GM15510 (cell line): ENCODE data around the gene GRIK1.

Source experiments
- POLR2A ChIP-seq: IDR thresholded peaks from 3 replicates; pipeline ENCODE4 v1.6.1; 2011; ENCODE audit warnings: borderline replicate concordance; ENCODE audit not compliant: insufficient read length; ENCODE audit errors: extremely low read depth

GRIK1 gene

DNA sequence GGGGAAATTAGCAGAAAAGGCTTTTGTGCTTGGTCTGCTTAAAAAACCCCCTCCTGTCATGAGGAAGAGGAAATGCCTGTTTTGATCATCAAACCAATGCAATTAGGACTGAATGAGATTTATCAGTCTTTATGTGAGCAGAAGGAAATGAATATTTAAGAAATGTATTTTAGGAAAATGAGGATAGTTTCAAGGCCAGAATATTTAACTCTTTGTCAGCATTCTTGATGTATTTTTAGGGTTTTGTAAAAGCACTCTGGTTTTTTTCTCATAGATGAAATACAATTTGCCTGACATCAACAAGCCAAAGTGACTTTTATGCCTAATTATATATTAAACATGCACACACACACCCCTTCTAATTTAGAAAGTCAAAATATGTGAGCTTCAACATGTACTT lies 213.8 kb downstream of the GRIK1 start:
- no peak for TF ChIP-seq POLR2A

DNA sequence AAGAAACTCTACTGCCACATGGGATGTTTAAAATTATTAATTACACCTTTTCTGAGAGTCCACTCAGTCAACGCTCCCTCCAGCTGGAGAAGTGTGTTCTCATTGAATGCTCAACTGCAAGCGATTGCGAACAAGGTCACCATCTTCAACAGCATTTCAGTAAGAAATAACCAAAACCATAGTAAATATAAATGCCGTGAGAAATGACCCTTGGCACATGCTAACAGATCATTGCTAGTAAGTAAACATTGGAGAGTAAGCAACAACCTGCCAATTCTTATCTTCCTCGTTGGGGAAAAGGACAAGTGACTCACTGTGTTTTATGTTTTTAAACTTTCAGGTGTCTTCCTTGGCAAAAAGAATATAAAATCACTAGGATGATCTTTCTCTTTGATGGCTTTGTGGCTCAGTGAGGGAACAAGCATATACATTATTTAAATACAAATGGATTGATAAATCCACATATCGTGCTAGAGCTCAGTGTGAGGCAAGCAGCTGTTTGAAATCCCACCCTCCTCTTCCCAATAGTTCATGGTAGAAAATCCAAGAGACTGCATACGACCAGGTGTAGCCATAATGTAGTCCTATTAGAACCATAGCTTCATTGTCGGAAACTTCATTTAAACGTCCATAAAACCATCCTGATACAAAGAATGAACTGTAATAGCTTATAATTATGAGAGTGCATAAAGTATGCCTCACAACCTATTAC lies 214.6 kb downstream of the GRIK1 start:
- no peak for TF ChIP-seq POLR2A

DNA sequence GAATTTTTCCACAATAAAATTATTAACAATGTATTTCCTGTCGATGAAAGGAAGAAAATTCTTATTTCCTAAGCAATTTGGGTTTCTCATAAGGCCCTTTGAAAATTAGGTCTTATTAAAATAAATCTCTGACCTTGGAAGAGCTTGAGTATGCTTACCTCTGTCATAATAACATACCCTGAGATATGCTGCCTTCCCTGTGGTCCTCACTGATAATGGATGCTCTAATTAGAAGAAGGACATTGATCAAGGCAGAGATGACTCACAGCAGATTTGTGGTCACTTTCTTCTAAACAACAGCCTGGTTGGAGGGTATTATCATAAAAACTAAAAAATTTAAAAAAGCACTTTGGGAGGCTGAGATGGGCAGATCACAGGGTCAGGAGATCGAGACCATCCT lies 217.8 kb downstream of the GRIK1 start:
- no peak for TF ChIP-seq POLR2A

DNA sequence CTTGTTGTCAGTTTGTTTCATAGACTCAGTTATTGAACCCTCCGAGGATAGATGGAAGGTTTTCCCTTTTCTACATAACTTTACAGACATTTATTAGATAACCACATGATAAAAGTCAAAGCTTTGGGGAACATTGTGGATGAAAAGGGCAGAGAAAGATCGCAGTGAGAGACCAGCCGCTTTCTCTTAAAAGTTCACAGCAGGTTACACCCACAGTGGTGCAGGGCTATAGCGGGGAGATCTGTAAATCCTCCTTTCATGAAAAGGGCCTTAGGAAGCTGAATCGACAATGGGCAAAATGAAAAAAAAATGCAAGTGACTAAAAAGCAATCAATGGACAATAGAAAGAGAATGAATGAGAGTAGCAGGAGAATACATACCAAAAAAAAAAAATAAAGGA lies 218.6 kb downstream of the GRIK1 start:
- no peak for TF ChIP-seq POLR2A

DNA sequence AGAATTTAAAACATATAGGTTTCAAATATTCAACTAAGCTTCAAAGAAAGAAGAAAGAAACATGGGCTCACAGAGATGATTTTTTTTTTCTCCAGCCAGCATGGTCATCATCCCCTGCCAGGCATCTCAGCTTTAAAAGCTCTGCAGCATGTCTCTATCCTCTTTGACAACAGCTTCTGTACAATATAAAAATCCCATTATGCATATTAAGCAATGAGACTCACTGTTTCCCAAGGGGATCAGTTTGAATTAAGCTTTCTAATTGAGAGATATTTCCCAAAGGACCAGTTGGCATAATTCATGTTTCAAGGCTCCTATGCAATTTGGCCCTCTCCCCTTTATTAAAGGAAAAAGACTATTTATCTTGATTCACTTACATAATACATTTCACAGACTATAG lies 220.3 kb downstream of the GRIK1 start:
- TF ChIP-seq POLR2A, result no peak

DNA sequence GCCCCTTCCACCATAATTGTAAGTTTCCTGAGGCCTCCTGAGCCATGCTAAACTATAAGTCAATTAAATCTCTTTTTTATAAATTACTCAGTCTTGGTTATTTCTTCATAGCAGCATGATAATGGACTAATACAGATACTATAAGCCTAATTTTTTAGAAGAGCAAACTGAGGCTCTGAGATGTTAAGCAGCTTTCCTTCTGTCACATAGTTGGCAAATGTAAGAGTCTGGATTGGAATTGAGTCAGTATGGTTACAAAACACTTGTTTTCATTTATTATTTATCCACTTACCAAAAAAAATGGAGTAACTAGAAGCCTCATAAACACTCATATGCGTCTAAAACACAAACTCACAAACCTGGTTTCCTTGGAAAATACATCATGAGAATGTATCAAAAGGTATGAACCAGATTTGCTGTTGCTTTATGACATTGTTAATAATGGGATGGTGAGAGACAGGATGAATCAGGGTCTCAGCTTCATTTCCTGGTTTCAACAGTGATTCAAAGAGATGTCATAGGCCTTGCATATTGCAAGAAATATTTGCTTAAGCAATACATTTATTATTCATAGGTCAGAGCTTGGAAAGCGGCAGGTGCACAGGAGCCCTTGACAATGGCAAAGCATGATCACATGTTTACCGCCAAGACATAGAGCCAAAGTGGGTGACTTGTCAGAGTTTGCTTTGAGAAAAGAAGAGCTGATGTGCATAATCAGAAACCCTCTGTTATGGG lies 221.5 kb downstream of the GRIK1 start:
- no peak for TF ChIP-seq POLR2A

DNA sequence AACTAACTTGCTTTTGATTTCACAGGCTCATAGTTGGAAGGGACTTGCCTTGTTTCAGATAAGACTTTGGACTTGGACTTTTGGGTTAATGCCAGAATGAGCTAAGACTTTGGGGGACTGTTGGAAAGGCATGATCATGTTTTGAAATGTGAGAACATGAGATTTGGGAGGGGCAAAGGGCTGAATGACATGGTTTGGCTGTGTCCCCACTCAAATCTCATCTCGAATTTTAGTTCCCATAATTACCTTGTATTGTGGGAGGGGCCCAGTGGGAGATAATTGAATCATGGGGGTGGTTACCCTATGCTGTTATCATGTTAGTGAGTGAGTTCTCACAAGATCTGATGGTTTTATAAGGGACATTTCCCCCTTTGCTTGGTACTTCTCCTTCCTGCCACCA lies 222.1 kb downstream of the GRIK1 start:
- TF ChIP-seq POLR2A, result no peak

DNA sequence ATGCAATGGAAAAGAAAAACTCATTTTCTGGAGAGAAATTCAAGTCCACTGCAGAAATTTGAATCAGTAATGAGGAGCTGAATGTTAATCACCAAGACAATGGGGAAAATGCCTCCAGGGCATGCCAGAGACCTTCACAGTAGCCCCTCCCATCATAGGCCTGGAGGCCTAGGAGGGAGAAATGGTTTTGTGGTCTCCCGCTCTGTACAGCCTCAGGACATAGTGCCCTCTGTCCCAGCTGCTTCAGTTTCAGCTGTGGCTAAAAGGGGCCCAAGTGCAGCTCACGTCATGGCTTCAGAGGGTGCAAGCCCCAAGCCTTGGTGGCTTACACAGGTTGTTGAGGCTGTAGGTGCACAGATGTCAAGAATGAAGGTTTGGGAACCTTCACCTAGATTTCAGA lies 223.0 kb downstream of the GRIK1 start:
- TF ChIP-seq POLR2A, result no peak

DNA sequence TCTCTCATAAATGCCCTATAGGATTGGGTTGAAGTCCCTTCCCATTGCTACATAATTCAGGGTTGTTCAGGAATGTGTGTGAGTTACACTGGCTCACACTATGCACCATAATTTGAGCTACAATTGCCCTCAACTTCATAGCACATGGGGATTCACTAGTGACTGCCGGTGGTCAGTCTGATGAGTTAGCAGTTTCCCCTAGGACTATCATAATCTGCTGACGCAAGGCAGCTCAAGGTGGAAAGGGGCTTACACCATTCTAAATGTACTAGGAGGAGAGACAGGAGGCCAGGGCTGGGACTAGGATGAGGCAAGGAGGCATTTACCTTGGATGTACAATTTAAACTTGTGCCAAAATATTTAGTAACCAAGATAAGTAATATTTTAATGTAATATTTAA lies 224.7 kb downstream of the GRIK1 start:
- no peak for TF ChIP-seq POLR2A

DNA sequence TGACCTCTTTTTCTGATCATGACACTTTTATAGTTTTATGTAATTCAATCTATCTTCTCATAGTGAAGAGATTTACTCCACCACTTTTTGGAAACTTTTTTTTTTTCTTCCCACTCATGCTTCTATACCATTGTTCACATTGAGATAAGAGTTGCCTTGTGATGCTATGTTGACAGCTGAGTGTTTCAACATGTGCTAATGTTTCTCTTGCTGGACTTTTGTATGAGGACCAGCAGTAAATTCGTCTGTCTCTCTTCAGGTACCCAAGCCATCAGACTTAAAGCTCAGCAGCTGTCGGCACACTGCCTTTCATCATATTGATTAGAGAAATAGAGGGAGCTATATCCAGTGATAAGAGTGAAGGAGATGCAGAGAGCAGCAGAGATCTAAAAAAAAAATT lies 227.0 kb downstream of the GRIK1 start:
- TF ChIP-seq POLR2A, result no peak

DNA sequence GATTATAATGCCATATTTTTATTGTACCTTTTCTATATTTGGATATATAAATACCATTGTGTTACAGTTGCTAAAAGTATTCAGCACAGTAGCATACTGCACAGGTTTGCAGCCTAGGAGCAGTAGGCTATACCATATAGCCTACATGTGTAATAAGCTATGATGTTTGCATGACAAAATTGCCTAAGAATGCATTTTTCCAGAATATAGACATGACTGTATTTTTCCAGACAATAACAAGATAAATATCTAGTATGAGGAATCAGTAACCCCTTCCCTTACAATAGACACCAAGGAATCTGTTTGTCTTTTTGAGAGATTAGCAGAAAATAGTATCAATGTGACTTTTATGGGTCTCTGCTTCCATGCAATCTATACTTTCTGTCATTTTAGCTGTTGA lies 228.6 kb downstream of the GRIK1 start:
- TF ChIP-seq POLR2A, result no peak

DNA sequence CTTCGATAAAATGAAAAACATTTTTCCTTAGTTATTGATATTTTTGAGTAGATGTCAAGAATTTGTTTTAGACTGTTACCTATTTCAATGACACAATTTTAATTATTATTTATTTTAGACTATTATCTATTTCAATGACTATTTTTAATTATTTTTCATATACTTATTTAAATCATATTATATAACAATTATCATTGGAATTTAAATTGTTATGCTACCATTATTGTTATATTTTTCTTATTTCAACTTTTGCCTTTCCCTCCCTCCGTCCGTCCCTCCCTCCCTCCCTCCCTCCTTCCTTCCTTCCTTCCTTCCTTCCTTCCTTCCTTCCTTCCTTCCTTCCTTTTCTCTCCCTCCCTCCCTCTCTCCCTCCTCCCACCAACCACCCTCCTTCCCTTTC lies 229.3 kb downstream of the GRIK1 start:
- no peak for TF ChIP-seq POLR2A

DNA sequence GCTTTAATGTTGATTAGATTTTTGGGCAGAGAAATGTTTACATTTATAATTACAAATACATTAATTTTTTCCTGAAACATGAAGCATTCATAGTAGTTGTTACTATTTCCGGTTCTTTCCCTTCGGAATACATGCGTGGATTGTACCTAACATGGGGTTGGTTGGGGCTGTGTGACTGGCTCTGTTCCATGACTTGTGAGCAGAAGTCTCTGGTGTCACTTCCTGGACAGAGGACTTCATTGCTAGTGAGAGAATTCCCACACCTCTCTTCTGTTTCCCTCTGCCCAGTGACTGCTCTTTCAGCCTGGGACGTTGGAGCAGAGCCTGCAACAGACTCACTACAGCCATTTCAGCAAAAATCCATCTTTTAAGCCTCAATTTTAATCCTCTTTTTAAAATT lies 231.4 kb downstream of the GRIK1 start:
- TF ChIP-seq POLR2A, result no peak

DNA sequence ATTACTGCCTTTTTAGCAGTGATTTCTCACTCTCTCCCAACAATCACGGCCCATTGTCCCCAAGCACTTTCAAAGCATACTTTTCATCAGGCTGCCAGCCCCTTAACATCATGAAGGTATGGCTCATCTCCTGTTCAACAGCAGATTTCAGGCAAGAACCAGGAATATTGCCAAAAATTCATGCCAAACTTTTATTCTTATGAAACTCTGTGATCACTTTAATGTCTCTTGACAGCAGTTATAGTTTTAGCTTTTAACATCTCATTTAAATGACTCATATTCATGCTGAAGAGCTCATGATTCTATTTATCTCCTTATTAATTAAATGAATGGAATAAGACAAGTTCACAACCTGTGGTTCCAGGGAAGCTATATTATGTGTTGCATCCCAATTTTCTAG lies 235.1 kb downstream of the GRIK1 start:
- TF ChIP-seq POLR2A, result no peak

DNA sequence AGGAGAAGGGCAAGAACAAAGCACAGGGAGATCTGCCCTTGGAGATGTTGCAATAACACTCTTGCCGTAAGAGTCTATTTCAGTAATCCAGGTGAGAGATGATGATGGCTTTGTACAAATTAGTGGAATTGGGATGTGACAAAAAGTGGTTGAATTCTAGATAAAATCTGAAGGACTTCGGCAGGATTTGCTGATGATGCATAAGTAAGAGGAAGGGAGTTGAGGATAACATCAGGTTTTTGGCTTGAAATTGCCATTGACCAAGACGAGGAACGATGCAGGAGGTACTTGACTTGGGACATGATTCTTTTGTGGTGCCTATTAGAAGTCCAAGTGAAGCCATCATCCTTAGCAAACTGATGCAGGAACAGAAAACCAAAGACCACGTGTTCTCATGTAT lies 238.1 kb downstream of the GRIK1 start:
- no peak for TF ChIP-seq POLR2A

DNA sequence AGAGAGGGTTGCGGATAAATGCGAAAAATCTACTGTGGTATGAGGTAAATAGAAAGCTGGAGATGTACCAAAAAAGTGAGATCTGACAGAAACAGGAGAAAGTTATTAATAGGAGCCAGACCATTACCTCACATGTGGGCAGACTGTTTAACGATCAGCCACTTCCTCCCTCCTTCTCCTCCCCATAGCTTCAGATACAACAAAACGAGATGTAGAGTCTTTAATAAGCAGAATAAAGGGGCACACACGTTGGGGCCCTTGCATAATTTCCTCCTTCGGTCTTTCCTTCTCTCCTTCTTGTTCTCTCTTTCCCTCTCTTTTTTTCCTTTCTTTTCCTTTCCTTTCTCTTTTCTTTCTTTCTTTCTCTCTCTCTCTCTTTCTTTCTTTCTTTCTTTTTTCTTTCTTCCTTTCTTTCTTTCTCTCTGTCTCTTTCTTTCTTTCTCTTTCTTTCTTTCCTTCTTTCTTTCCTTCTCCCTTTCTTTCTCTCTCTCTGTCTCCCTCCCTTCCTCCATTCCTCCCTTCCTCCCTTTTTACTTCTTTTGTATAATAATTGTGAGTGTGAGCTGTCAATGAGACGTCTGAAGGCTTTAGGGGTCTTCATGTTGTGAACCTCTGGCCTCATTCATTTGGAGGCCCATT lies 242.1 kb downstream of the GRIK1 start:
- no peak for TF ChIP-seq POLR2A
